ENCODE data around the gene CLMP.

The CLMP gene

GRCh38 chr11:123239191-123240150 lies 44.4 kb upstream of the CLMP start:
- Histone ChIP-seq H3K27me3 (ENCODE audit: insufficient read depth, poor library complexity, severe bottlenecking) (peaks cover 4% of the 10 kb centered on the region), H3K27ac (replicated peaks) (no peak overlapping the region), H3K4me3 (replicated peaks; ENCODE audit: insufficient read depth, low read length) (no peak overlapping the region)
- no peak for TF ChIP-seq GABPA (IDR thresholded peaks at IDR 0.05; ENCODE audit: low read depth)
- TF ChIP-seq REST (IDR thresholded peaks at IDR 0.05; ENCODE audit: insufficient replicate concordance, low read depth): no peak
- no peak for TF ChIP-seq CTCF (IDR thresholded peaks at IDR 0.05; ENCODE audit: insufficient read depth, low read length)
- no peak for TF ChIP-seq POLR2AphosphoS5 (IDR thresholded peaks at IDR 0.05; ENCODE audit: low read depth)
- no peak for TF ChIP-seq SPI1 (IDR thresholded peaks at IDR 0.05; ENCODE audit: borderline replicate concordance, low read depth)
- no peak for DNase-seq (ENCODE audit: low read depth in 1 of 2, low spot score in 1 of 2)

GRCh38 chr11:123238297-123238696 lies 43.2 kb upstream of the CLMP start:
- TF ChIP-seq SPI1 (IDR thresholded peaks at IDR 0.05; ENCODE audit: borderline replicate concordance, low read depth) (no peak), GABPA (IDR thresholded peaks at IDR 0.05; ENCODE audit: low read depth) (no peak), POLR2AphosphoS5 (IDR thresholded peaks at IDR 0.05; ENCODE audit: low read depth) (no peak), CTCF (IDR thresholded peaks at IDR 0.05; ENCODE audit: insufficient read depth, low read length) (no peak), REST (IDR thresholded peaks at IDR 0.05; ENCODE audit: insufficient replicate concordance, low read depth) (no peak)
- peaks cover 4% of the 10 kb centered on the region for H3K27me3 ChIP-seq (ENCODE audit: insufficient read depth, poor library complexity, severe bottlenecking)
- no peak overlapping the region for H3K27ac ChIP-seq (replicated peaks)
- no peak overlapping the region for H3K4me3 ChIP-seq (replicated peaks; ENCODE audit: insufficient read depth, low read length)
- no peak for DNase-seq (ENCODE audit: low read depth in 1 of 2, low spot score in 1 of 2)

GRCh38 chr11:123236879-123237278 lies 41.8 kb upstream of the CLMP start:
- Histone ChIP-seq H3K4me3 (replicated peaks; ENCODE audit: insufficient read depth, low read length) (no peak overlapping the region), H3K27ac (replicated peaks) (no peak overlapping the region), H3K27me3 (ENCODE audit: insufficient read depth, poor library complexity, severe bottlenecking) (peaks cover 4% of the 10 kb centered on the region)
- TF ChIP-seq SPI1 (IDR thresholded peaks at IDR 0.05; ENCODE audit: borderline replicate concordance, low read depth) (no peak), REST (IDR thresholded peaks at IDR 0.05; ENCODE audit: insufficient replicate concordance, low read depth) (no peak), GABPA (IDR thresholded peaks at IDR 0.05; ENCODE audit: low read depth) (no peak), POLR2AphosphoS5 (IDR thresholded peaks at IDR 0.05; ENCODE audit: low read depth) (no peak), CTCF (IDR thresholded peaks at IDR 0.05; ENCODE audit: insufficient read depth, low read length) (no peak)
- DNase-seq (ENCODE audit: low read depth in 1 of 2, low spot score in 1 of 2): no peak
